Measurements from ENCODE around the gene C11orf91.
"Not testable (repeated sequence)": the region's sequence is repeated elsewhere in the genome, so short reads cannot be mapped to it uniquely, and the experiment has no call there.

Gene C11orf91

DNA sequence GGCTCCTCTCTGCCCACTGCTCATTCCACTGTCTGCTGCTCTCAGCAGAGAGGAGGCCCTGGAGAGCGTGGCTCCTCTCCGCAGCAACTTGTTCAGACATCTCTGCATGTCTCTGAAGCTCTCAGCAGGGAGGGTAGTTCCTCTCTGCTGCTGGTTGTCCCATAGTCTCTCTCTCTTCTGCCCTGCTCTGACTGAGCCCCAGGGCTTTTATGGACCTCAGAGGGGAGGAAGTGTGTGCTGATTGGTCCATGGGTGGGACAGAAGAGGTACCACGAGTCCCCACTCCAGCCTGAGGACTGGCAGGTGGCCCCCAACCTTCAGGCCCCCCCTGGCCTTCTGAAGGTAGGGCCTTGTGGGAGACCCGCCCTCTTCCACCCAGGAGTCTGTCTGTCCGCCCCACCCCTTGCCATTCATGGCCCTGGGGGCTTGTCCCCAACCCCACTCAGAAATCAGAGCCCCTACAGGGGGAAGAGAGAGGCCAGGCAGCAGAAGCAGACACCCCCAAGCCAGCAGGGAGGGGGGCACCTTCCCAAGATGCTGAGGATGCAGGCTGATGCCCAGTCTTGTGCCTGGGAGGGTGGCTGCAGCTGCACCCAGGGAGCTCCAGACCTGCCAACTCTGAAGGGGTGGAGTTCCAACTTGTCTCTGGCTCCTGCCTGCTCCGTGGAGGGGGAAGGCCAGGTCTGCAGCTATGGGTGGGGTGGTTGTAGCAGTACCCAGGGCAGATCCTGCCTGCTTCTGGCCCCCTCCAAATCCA lies 35.1 kb downstream of the C11orf91 start:
- DNase-seq (ENCODE audit: low read depth, low spot score) = no peak
- Histone ChIP-seq H3K27ac (no peak overlapping the region), H3K36me3 (ENCODE audit: insufficient read depth, low read length) (no peaks in the 10 kb centered on the region), H3K9ac (ENCODE audit: insufficient read length) (no peak overlapping the region), H3K4me3 (no peak overlapping the region), H3K9me3 (ENCODE audit: low read depth, low read length) (no peaks in the 10 kb centered on the region)
- no peak for TF ChIP-seq POLR2AphosphoS5 (IDR thresholded peaks at IDR 0.05; ENCODE audit: borderline replicate concordance, low read depth, low read length)
- TF ChIP-seq FOXP2 (optimal IDR thresholded peaks at IDR 0.05; ENCODE audit: control extremely low read depth, extremely low read length, insufficient read depth) = no peak

DNA sequence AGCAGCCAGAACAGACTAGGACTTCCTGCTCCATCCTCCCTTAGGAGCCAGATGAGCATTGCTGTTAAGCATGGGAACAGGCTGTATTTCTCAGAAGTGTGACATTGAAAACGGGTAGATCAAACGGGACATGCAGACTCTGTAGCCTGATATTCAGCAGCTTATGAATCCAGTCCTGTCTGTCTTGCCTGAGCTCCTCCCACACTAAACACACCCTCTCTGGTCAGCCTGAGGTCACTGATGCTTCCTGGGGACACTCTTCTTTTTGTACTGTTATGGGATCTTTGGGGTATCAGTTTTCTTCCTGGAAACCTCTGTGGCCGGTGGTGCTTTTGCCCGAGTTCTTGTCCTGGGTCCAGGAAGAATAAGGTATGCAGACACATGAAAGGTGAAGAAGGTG lies 35.8 kb downstream of the C11orf91 start:
- TF ChIP-seq POLR2AphosphoS5 (IDR thresholded peaks at IDR 0.05; ENCODE audit: borderline replicate concordance, low read depth, low read length) (no peak), FOXP2 (optimal IDR thresholded peaks at IDR 0.05; ENCODE audit: control extremely low read depth, extremely low read length, insufficient read depth) (no peak), EZH2 (IDR thresholded peaks at IDR 0.05) (no peak)
- Histone ChIP-seq H3K27ac (no peak overlapping the region), H3K9ac (ENCODE audit: insufficient read length) (no peak overlapping the region), H3K36me3 (ENCODE audit: insufficient read depth, low read length) (no peaks in the 10 kb centered on the region), H3K9me3 (ENCODE audit: low read depth, low read length) (no peaks in the 10 kb centered on the region), H3K4me3 (no peak overlapping the region)
- DNase-seq (ENCODE audit: low read depth, low spot score) = no peak

DNA sequence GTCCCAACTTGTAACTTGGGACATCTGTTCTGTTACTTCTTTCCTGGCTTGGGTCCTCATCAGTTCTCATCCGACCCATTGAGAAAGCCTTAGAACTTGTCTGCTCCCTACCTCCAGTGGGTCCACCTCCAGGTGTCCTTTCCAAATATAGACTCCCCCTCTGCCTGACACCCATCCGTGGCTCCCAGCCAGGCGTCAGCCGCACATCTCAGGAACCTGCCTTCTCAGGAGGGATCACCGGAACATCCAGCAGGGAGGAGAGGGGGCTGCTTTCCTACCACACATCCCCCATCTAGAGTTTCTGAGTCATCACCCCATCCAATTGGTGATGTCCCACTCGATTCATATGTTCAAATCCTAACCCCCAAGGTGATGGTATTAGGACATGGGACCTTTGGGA lies 36.5 kb downstream of the C11orf91 start:
- Histone ChIP-seq H3K9me3 (ENCODE audit: low read depth, low read length) (no peaks in the 10 kb centered on the region), H3K27ac (no peak overlapping the region), H3K9ac (ENCODE audit: insufficient read length) (no peak overlapping the region), H3K4me3 (no peak overlapping the region), H3K36me3 (ENCODE audit: insufficient read depth, low read length) (no peaks in the 10 kb centered on the region)
- no peak for TF ChIP-seq FOXP2 (optimal IDR thresholded peaks at IDR 0.05; ENCODE audit: control extremely low read depth, extremely low read length, insufficient read depth)
- TF ChIP-seq EZH2 (IDR thresholded peaks at IDR 0.05) = no peak
- TF ChIP-seq POLR2AphosphoS5 (IDR thresholded peaks at IDR 0.05; ENCODE audit: borderline replicate concordance, low read depth, low read length) = no peak
- no peak for DNase-seq (ENCODE audit: low read depth, low spot score)

DNA sequence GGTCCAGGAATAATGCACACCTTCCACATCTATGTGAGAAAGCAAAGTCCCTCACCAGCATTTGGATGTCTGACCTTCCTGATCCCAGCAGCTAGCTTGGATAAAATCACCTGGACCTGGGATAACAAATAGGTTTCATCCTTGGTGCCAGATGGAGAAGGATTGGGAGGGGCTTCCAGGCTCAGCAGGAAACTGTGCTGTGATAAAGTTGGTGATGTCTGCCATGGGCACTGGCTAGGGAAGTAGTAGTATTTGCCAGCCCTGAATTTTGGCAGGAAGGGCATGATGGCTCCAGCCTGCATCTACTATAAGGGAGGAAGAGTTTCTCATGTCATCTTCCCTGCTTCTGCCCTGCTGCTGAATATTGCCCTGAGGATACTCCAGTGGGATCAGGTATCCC lies 37.5 kb downstream of the C11orf91 start:
- no peaks in the 10 kb centered on the region for H3K36me3 ChIP-seq (ENCODE audit: insufficient read depth, low read length)
- TF ChIP-seq POLR2AphosphoS5 (IDR thresholded peaks at IDR 0.05; ENCODE audit: borderline replicate concordance, low read depth, low read length) (no peak), EZH2 (IDR thresholded peaks at IDR 0.05) (no peak), FOXP2 (optimal IDR thresholded peaks at IDR 0.05; ENCODE audit: control extremely low read depth, extremely low read length, insufficient read depth) (no peak)
- no peaks in the 10 kb centered on the region for H3K9me3 ChIP-seq (ENCODE audit: low read depth, low read length)
- no peak overlapping the region for H3K9ac ChIP-seq (ENCODE audit: insufficient read length)
- DNase-seq (ENCODE audit: low read depth, low spot score) = no peak
- no peak overlapping the region for H3K27ac ChIP-seq
- no peak overlapping the region for H3K4me3 ChIP-seq

DNA sequence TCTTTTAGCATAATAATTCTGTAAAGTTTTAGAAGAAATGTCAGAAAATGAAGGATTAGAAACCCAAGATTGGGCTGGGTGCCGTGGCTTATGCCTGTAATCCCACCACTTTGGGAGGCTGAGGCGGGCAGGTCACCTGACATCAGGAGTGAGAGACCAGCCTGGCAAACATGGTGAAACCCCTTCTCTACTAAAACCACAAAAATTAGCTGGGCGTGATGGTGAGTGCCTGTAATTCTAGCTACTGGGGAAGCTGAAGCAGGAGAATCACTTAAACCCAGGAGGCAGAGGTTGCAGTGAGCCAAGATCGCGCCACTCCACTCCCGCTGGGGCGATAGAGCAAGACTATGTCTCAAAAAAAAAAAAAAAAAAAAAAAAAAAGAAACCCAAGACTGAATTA lies 39.1 kb downstream of the C11orf91 start:
- H3K9ac ChIP-seq (ENCODE audit: insufficient read length); H3K27ac ChIP-seq; H3K4me3 ChIP-seq; H3K9me3 ChIP-seq (ENCODE audit: low read depth, low read length); DNase-seq (ENCODE audit: low read depth, low spot score); H3K36me3 ChIP-seq (ENCODE audit: insufficient read depth, low read length): not testable (repeated sequence)

DNA sequence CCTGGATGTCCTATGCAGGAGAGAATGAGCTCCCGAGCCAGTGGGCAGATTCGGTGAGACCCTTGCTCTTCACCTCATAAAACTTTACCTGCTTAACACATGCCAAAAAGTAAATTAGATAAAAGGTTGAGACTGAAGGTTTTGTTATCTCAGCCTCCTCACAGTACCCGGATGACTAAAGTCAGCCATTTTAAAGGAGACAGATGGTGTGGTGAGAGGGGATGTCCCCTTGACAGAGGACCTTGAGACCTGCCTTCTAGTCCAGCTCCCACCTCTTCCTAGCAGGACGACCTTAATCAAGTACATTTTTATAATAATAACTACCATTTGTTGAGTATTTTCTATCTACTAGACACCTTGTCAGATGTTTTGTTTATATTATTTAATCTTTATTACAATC lies 39.7 kb downstream of the C11orf91 start:
- no peak for DNase-seq (ENCODE audit: low read depth, low spot score)
- no peaks in the 10 kb centered on the region for H3K9me3 ChIP-seq (ENCODE audit: low read depth, low read length)
- TF ChIP-seq EZH2 (IDR thresholded peaks at IDR 0.05) (no peak), POLR2AphosphoS5 (IDR thresholded peaks at IDR 0.05; ENCODE audit: borderline replicate concordance, low read depth, low read length) (no peak), FOXP2 (optimal IDR thresholded peaks at IDR 0.05; ENCODE audit: control extremely low read depth, extremely low read length, insufficient read depth) (no peak)
- no peak overlapping the region for H3K27ac ChIP-seq
- H3K36me3 ChIP-seq (ENCODE audit: insufficient read depth, low read length) = no peaks in the 10 kb centered on the region
- H3K4me3 ChIP-seq = no peak overlapping the region
- no peak overlapping the region for H3K9ac ChIP-seq (ENCODE audit: insufficient read length)

DNA sequence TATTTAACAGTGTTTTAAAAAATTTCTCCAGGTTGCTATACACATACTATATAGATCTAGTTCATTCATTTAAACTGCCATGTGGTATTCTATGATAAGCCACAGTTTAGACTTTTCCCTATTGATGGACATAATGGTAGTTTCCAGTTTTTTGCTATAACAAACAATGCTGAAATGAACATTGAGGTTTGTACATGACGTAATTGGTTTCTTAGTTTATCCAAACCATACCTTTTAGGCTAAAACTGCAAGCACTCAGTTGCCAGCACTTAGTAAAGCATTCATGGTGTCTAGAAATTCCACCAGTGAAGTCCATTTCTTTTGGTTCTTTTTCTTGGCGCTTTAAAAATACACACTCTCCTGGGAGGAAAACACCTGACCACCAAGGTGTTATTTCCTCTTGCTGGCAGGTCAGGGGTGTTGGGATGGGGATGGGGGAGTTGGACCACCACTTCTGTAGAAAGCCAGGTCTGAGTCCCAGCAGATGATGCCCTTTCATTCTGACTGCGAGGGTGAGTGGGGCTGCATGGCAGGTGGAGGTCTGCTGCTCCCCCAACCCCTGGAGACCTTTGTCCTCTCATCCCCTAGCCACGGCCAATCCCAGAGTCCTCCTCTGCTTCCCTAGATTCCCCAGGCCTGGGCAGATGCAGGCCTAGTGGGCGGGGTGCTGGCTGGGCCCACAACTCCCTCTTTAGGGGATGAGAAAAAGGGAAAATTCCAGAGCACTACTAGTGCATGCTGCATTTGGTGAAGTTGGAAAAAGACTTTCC lies 41.1 kb downstream of the C11orf91 start:
- no peak for DNase-seq (ENCODE audit: low read depth, low spot score)
- H3K4me3 ChIP-seq = no peak overlapping the region
- no peaks in the 10 kb centered on the region for H3K36me3 ChIP-seq (ENCODE audit: insufficient read depth, low read length)
- no peak overlapping the region for H3K27ac ChIP-seq
- TF ChIP-seq EZH2 (IDR thresholded peaks at IDR 0.05) (no peak), POLR2AphosphoS5 (IDR thresholded peaks at IDR 0.05; ENCODE audit: borderline replicate concordance, low read depth, low read length) (no peak), FOXP2 (optimal IDR thresholded peaks at IDR 0.05; ENCODE audit: control extremely low read depth, extremely low read length, insufficient read depth) (no peak)
- no peaks in the 10 kb centered on the region for H3K9me3 ChIP-seq (ENCODE audit: low read depth, low read length)
- H3K9ac ChIP-seq (ENCODE audit: insufficient read length) = no peak overlapping the region

DNA sequence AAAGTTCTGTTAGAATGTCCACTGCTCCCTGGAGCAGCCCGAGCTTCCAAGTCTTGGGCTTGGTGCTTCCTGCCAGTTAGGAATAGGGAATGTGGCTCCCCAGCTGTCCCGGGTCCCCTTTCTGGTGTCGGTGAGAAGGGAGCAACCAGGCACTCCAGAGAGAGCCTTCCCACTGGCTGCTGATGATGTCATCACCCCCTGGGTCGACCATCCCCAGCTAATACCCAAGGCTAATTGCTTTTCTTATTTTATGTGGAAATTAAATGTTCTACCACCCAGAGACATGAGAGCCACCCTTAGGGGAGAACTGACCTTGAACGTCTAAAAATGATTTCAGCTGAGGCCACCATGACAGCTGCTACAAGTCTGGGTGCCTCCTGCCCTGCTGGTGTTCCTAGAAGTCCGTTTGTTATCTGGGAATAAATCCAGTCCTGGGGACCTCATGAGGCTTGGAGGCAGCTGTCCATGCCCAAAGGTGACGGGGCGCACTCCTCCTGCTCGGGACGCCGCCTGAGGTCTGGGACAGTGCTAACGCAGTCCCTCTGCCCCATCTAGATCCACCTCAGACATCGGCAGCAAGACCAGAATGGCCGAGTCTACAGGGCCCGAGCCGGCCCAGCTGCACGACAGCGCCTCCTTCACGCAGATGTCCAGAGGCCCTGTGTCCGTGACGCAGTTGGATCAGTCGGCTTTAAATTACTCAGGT lies 42.3 kb downstream of the C11orf91 start:
- Histone ChIP-seq H3K27ac (no peak overlapping the region), H3K36me3 (ENCODE audit: insufficient read depth, low read length) (no peaks in the 10 kb centered on the region), H3K9ac (ENCODE audit: insufficient read length) (no peak overlapping the region), H3K9me3 (ENCODE audit: low read depth, low read length) (no peaks in the 10 kb centered on the region), H3K4me3 (no peak overlapping the region)
- no peak for DNase-seq (ENCODE audit: low read depth, low spot score)
- TF ChIP-seq POLR2AphosphoS5 (IDR thresholded peaks at IDR 0.05; ENCODE audit: borderline replicate concordance, low read depth, low read length) (no peak), EZH2 (IDR thresholded peaks at IDR 0.05) (no peak), FOXP2 (optimal IDR thresholded peaks at IDR 0.05; ENCODE audit: control extremely low read depth, extremely low read length, insufficient read depth) (no peak)
